Measurements from ENCODE around the gene COLQ.
"Not testable (repeated sequence)": the region's sequence is repeated elsewhere in the genome, so short reads cannot be mapped to it uniquely, and the experiment has no call there.

The COLQ gene

DNA sequence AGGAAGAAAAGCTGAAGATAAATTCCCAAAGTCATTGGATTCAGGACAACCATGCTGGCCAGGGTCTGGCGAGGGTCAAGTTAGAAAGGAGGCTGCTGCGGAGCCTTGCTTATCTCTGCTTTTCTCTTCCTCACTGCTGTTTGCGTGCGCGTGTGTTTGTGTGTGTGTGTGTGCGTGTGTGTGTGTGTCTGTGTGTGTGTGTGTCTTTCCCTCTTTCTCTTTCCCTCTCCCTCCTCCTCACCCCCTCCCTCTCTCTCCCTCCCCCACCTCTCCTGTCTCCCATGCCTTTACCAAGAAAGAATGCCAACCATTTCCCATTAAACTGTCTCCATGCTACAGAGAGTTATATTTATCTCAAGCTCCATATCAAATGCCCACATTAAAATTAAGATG is at the start of gene COLQ:
COLQ (minus strand) TSS at position 134 of the 393 bp plus-strand sequence; CDS start at position 53, 81 bp downstream.
- DNase-seq (ENCODE audit: low read depth, low spot score), result no peak

GRCh38 chr3:15563190-15563589 is 41.7 kb upstream of the COLQ start:
- DNase-seq (ENCODE audit: low read depth, low spot score), result no peak

DNA sequence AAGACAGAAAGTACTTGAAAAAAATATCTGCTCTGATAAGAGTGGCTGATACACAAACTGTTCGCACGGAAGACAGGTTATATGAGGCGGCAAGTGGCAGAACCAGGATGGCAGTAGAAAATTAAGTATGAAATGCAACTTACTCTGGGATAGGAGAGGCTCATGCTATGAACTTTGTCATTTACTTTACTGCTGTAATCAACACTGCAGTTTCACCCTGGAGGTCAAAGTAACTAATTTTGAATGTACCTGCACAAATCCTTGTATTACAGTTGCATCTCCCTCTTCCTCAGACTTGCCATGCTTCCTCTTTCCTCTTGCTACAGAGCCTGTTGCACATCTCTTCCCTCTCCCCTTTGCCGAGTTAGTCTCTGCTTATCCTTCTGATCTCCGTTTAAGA is 41.1 kb upstream of the COLQ start:
- DNase-seq (ENCODE audit: low read depth, low spot score), result no peak

DNA sequence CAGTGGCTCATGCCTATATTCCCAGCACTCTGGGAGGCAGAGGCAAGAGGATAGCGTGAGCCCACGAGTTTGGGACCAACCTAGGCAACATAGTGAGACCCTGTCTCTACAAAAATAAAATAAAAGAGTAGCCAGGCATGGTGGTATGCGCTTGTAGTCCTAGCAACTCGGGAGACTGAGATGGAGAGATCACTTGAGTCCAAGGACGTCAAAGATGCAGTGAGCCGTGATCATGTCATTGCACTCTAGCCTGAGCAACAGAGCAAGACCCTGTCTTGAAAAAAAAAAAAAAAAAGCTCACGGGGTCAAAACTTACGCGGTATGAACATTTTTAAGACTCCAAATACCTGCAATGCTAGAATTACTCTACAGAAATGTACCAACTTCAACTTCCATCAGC is 37.1 kb upstream of the COLQ start:
- DNase-seq (ENCODE audit: low read depth, low spot score), result no peak

DNA sequence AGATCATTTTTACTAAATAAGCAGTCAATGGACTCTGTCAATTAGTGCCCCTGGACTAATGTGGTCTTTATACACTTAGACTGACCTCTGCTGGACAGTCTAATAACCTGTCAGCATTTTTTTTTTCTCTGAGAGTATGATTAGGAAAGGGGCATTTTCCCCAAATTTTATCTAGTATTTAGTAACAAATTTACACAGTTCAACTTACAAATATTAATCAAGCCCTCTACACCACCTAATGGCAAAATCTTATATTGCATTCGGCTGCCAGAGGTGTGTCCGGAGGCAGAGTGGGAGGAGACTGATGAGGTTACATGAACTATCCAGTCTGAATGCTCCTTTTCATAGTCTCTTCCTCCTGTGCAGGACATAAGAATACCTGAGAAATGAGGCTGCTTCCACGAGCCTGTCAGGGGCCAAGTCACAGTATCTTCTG is 36.0 kb upstream of the COLQ start:
- peak; percentile 49 for DNase-seq (ENCODE audit: low read depth, low spot score)

DNA sequence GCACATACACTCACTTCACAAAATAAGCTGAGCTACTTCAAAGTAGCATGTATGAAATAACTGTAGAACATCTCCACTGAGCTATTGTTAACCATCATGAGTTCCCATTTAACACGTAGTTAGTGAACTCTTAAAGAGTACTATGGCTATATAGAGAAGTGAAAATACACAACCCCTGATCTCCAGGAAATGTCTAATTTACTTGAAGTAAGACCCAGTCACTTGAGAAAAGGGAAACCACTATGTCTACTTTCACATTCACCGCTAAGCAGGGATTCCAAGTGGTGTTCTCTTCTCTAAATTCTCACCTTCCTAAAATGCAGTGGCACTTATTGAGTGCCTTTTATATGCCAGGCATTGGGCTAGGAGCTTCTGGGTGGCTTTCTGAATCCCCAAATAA is 35.0 kb upstream of the COLQ start:
- no peak for DNase-seq (ENCODE audit: low read depth, low spot score)

GRCh38 chr3:15553749-15554148 is 32.2 kb upstream of the COLQ start:
- no peak for DNase-seq (ENCODE audit: low read depth, low spot score)

GRCh38 chr3:15551902-15552301 is 30.4 kb upstream of the COLQ start:
- DNase-seq (ENCODE audit: low read depth, low spot score), result no peak

DNA sequence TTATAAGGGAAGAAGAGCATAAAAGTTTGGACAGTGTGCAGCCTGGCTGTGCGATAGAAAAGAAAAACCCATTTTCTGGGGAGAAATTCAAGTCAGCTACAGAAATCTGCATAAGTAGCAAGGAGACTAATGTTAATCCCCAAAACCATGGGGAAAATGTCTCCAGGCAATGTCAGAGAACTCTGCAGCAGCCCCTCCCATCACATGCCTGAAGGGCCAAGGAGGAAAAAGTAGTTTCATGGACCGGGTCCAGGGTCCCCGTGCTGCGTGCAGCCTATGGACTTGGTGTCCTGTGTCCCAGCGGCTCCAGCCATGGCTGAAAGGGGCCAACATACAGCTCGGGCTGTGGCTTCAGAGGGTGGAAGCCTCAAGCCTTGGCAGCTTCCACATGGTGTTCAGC is 28.3 kb upstream of the COLQ start:
- DNase-seq (ENCODE audit: low read depth, low spot score), result no peak

GRCh38 chr3:15542614-15543013 is 21.1 kb upstream of the COLQ start:
- no peak for DNase-seq (ENCODE audit: low read depth, low spot score)

- no peak for DNase-seq (ENCODE audit: low read depth, low spot score)
These were observed 19.9 kb upstream of the COLQ start for GRCh38 chr3:15541371-15541770.

DNA sequence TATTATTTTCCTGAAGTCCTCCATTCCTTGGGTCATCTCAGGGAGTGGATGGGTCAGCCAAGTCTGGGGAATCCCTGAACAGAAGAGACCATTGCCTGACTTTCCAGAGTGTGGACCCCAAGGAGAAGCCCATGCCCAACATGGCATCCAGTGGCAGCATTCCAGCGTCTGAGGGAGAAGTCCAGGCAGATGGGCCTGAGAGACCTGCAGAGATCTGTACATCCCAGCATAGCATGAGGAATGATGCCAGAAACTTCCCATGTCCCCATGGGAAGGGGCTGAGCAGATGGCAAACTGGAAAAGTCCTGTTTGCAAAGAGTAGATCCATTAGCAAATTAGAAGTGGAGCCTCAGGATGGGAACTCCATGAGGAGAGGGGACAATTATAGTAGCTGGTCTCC is 17.6 kb upstream of the COLQ start:
- DNase-seq (ENCODE audit: low read depth, low spot score), result no peak

DNA sequence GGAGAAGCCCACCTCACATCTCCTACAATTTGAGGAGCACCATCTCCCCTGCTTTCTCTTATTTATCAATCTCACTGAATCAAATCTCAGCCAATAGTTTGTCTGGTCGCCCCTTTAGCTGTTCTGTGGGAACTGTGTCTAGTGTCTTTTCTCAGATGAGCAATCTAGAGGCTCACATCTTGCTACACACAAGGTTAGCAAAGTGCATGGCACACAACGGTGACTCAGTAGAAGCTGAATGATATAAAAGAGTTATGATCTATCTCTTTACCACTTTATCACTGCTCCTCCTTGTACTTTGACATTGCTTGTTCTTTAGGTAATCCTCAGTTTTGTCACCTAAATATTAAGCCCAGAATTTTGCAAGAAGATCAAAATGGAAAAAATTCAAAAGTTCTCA is 16.8 kb upstream of the COLQ start:
- no peak for DNase-seq (ENCODE audit: low read depth, low spot score)

DNA sequence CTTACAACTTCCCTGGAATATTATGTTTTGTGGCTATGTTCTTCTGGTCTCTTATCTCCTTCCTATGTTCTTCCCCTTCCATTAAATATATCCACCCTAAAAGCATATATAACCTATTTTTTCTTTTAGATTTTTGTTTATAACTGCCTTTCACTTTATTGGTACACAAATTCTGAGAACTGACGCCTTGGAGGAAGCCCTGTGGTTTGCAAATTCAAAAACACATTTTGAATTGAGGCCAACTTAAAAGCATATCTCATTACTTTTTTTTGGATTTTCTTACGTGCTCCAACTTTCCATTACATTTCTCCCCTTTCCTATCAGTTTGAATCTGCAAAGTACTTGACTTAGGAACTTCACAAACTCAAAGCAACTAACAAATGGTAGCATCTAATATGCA is 15.3 kb upstream of the COLQ start:
- no peak for DNase-seq (ENCODE audit: low read depth, low spot score)

DNA sequence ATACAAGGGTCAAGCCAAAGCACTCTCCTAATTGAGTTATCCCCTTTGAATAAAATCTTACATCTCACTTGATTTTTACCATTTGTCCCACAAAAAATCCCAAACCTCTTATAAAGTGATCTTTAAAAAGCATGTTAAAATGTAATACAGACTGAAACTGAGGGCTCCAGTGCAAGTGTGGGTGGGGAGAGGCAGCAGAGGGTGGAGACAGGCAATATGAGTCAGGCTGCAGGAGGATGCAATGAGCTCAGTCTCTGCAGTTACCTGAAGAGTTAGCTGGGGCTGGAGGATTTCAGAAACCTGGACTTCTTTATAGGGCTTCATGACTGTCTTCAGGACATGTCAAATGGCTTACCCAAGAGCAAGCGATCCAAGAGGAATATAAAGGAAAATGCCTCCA is 14.2 kb upstream of the COLQ start:
- DNase-seq (ENCODE audit: low read depth, low spot score), result no peak

DNA sequence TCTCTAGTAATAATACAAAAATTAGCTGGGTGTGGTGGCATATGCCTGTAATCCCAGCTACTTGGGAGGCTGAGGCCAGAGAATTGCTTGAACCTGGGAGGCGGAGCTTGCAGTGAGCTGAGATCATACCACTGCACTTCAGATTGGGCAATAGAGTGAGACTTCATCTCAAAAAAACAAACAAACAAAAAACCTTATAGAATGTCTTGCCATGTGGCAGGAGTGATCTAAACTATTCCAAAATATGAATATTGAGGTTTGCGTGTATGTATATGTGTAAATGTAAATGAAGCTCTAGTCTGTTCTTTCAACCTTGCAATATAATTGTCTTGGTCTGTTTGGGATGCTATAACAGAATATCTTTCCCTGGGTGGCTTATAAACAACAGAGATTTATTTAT is 11.1 kb upstream of the COLQ start:
- not testable (repeated sequence) for DNase-seq (ENCODE audit: low read depth, low spot score)

- no peak for DNase-seq (ENCODE audit: low read depth, low spot score)
These were observed 9.8 kb upstream of the COLQ start for GRCh38 chr3:15531346-15531745.

DNA sequence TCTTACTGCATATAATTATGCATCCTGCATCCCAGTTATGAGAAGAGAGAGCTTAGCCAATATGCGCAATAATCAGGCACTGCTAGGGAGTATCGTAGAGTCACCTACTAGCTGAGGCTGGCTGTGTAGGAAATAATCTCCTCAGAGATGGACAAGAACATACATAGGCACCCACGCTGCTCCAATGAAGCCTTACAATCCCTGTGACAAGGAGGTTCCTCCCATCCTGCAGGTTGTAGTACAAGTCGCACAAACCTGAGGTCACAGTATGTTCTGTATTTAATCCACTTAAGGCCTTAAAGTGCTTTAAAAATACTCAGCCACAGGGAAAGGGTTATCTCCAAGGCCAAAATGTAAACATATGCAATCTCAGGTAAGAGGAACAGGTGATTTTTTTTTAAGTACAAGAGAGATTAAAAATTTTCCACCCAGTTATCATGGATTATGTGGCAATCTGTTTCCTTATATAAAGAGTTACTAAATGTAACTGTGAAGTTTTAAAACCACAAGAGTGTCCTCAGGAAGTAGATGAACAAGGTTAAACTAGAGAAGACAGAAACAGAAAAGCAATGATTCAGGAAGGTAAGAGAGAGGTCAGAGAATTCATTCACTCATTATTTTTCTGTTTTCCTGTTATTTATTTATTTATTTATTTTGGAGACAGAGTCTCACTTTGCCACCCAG is 7.5 kb upstream of the COLQ start:
- no peak for DNase-seq (ENCODE audit: low read depth, low spot score)

- DNase-seq (ENCODE audit: low read depth, low spot score), result no peak
These were observed 5.5 kb upstream of the COLQ start for GRCh38 chr3:15527031-15527459.

DNA sequence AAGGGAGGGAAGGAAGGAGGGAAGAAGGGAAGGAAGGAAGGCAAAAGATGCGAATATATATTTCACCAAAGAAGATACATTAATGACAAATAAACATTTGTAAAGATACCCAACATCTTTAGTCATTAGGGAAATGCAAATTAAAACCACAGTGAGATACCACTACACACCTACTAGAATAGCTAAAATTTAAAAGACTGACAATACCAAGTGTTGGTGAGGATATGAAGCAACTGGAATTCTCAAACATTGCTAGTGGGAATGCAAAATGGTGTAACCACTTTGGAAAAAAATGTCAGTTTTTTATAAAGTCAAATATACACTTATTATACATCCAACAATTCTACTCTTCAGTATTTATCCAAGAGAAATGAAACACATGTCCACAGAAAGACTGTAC is 4.3 kb upstream of the COLQ start:
- no peak for DNase-seq (ENCODE audit: low read depth, low spot score)

DNA sequence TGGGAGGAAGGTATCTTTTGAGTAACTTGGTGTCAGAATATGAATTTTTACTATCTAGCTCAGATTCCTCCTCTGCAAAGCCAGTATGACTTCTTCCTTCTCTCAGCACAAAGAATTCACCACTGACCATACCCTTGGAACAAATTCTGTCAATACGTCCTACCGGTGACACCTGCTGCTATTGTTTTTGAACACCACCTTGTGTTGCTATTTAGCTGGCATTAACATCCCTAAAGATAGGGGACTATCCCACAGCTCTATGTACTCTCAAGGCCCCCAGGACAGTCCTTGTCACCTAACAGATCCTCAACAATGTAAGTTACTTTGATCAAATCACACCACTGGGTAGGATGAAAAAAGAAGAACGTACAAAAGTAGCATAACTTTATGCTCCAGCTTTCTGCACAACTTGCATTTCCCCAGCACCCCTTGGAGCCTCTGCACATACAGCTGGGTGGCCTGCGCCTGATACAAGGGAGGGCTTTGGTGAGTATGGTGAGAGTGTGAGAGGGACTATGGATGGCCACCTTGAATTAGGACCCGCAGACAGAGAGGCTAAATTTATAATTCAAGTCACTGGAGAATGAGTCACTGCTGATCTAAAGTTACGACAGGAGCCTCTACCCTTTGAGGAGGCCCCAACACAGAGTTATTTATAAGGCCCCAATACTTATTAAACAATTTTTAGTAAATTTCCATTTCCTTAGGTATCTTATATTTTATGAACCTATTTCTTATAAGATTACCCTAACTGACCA is 2.3 kb upstream of the COLQ start:
- DNase-seq (ENCODE audit: low read depth, low spot score), result no peak

DNA sequence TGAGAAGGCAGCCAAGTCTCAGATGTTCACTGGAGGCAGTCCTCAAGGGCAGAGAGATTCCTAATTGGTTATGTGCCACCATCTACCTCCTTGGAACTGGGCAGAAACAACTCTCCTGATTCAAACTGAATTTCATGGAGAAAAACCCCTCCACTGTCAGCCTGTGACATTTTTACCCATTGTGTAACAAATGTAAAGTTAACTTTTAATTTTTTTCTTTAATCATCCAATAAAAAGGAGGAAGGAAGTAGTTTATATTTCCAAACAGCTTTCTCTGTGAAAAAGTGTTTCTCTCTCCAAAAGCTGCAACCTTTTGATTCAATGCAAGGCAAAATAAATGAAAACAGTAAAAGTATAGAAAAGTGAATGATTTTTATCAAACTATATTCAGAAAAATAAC is 510 bp upstream of the COLQ start:
- DNase-seq (ENCODE audit: low read depth, low spot score), result no peak

DNA sequence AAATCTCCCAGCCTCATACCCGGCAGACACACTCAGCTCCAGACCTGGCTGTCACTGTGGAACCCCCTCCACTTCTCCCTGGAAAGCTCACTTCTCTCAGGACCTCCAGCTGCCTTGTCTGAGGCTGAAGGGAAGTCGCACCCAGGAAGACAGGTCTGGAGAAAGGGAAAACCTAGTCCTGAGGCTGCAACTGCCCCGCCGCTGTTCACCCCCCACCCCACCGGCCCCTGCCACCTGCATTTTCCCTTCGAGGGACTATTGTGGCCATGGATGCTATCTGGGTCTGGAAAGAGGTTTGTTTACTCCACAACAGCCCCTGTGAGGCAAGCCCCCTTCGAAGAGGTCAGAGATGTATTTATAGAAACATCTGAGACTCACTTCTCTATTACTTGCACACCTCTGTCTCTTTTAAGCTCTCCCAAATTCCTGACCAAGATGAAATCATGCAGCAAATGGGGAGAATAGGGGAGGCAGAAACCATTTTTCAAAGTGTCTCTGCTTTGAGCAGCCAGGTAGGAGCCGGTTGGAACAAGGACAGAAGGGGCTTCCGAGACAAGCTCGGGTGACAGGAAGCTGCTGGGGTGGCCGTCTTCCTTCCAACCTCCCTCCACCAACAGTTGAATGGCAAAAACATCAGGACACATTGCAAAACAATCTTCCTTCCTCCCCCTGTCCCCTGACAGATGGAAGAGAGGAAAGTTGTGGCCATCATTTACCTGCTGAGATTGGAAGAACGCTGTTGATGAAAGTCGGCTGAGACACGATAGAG is 518 bp downstream of the COLQ start:
- DNase-seq (ENCODE audit: low read depth, low spot score), result no peak

Measured in brain pericyte (primary cell).